Peyer's patch (tissue), 4 donors: ENCODE measurements around the gene SHOX. TPM values are rescaled to one million over a fixed set of nuclear protein-coding genes. Genes with fewer than 3 reads are reported as not detected.

Experiments
- DNase-seq, 3 donors: peaks; one replicate each; pipeline ENCODE4 v3.0.0-alpha.2; 2017 to 2019
- H3K27ac ChIP-seq, 4 donors: fragments of 200-600 bp; sonication (generic); one replicate each; pipeline ENCODE4 v1.5.1; 2016 to 2019
- H3K27me3 ChIP-seq, 2 donors: fragments of 200-600 bp; sonication (generic); one replicate each; pipeline ENCODE4 v1.5.1; 2019
- H3K36me3 ChIP-seq, 3 donors: fragments of 200-600 bp; sonication (generic); one replicate each; pipeline ENCODE4 v1.5.1; 2016 to 2019
- H3K4me1 ChIP-seq, 4 donors: fragments of 200-600 bp; sonication (generic); one replicate each; pipeline ENCODE4 v1.5.1; 2016 to 2019
- H3K4me3 ChIP-seq, 4 donors: fragments of 200-600 bp; sonication (generic); 1 replicate in 3 of 4; 2 replicates in 1 of 4; pipeline ENCODE4 v1.5.1; 2016 to 2019; ENCODE audit warnings: mild to moderate bottlenecking in 1 of 4
- H3K9me3 ChIP-seq, 4 donors: fragments of 200-600 bp; sonication (generic); one replicate each; pipeline ENCODE4 v1.5.1; 2016 to 2019; ENCODE audit warnings: mild to moderate bottlenecking in 1 of 4
- POLR2A ChIP-seq, 2 donors: fragments of 450-650 bp; IDR thresholded peaks; one replicate each; pipeline ENCODE4 v1.5.1; 2017; ENCODE audit warnings: antibody characterized with exemption in 2 of 2, mild to moderate bottlenecking in 2 of 2, moderate library complexity in 2 of 2
- total RNA-seq, 4 donors: library from RNA; depleted of rRNA; stranded (reverse); fragments of >200 nt; gene quantifications; one replicate each; pipeline ENCODE4 v1.1.0, GENCODE V29; 2016
- TF ChIP-seq, protein P1 (sequence below), 6 experiments: fragments of 450-650 bp in 4 of 6; fragments of 200-600 bp in 2 of 6; sonication (generic) in 1 of 6; IDR thresholded peaks; one replicate each; pipeline ENCODE4 v1.5.1; 2017 to 2019; ENCODE audit warnings: antibody characterized with exemption in 6 of 6, mild to moderate bottlenecking in 3 of 6, moderate library complexity in 1 of 6

SHOX gene
- total RNA-seq, 4 donors from 2014 or later: not detected

DNA sequence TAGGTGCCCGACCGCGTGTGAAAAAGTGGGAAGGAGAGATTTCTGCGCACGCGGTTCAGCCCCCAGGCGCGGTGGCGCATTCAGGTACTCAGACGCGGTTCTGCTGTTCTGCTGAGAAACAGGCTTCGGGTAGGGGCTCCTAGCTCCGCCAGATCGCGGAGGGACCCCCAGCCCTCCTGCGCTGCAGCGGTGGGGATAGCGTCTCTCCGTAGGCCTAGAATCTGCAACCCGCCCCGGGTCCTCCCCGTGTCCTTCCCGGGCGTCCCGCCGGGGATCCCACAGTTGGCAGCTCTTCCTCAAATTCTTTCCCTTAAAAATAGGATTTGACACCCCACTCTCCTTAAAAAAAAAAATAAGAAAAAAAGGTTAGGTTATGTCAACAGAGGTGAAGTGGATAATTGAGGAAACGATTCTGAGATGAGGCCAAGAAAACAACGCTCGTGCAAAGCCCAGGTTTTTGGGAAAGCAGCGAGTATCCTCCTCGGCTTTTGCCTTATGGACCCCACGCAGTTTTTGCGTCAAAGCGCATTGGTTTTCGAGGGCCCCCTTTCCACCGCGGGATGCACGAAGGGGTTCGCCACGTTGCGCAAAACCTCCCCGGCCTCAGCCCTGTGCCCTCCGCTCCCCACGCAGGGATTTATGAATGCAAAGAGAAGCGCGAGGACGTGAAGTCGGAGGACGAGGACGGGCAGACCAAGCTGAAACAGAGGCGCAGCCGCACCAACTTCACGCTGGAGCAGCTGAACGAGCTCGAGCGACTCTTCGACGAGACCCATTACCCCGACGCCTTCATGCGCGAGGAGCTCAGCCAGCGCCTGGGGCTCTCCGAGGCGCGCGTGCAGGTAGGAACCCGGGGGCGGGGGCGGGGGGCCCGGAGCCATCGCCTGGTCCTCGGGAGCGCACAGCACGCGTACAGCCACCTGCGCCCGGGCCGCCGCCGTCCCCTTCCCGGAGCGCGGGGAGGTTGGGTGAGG lies 3.7 kb downstream of the SHOX start:
- H3K9me3 ChIP-seq: no peaks in the 10 kb centered on the region
- H3K4me3 ChIP-seq: no peak overlapping the region
- TF ChIP-seq POLR2A (IDR thresholded peaks at IDR 0.05): no peak
- TF ChIP-seq, protein P1, sequence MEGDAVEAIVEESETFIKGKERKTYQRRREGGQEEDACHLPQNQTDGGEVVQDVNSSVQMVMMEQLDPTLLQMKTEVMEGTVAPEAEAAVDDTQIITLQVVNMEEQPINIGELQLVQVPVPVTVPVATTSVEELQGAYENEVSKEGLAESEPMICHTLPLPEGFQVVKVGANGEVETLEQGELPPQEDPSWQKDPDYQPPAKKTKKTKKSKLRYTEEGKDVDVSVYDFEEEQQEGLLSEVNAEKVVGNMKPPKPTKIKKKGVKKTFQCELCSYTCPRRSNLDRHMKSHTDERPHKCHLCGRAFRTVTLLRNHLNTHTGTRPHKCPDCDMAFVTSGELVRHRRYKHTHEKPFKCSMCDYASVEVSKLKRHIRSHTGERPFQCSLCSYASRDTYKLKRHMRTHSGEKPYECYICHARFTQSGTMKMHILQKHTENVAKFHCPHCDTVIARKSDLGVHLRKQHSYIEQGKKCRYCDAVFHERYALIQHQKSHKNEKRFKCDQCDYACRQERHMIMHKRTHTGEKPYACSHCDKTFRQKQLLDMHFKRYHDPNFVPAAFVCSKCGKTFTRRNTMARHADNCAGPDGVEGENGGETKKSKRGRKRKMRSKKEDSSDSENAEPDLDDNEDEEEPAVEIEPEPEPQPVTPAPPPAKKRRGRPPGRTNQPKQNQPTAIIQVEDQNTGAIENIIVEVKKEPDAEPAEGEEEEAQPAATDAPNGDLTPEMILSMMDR (IDR thresholded peaks at IDR 0.05): no peak
- H3K4me1 ChIP-seq: peaks cover 0 to 9% (median 0%) of the 10 kb centered on the region in 4 donors
- peaks cover 0 to 55% of the 10 kb centered on the region in 2 donors for H3K27me3 ChIP-seq
- DNase-seq: no peak
- H3K36me3 ChIP-seq: no peaks in the 10 kb centered on the region
- no peak overlapping the region for H3K27ac ChIP-seq

DNA sequence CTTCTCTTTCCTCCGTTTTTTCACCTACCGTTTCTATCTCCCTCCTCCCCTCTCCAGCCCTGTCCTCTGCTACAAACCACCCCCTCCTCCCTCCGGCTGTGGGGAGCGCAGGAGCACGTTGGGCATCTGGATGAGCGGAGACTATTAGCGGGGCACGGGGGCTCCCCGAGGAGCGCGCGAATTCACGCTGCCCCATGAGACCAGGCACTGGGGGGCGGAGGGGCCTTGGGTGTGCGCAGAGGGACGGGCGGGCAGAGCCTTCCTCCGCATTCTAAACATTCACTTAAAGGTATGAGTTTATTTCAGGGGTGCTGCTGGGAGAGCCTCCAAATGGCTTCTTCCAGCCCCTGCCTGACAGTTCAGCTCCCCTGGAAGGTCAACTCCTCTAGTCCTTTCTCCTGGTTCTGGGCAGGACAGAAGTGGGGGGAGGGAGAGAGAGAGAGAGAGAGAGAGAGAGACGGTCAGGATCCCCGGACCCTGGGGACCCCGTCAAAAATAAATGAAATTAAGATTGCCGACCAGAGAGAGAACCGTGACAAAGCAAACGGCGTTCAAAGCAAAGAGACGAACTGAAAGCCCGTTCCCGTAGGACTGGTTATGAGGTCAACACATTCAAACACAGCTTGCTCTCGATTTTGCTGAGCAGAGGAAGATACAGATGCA lies 5.0 kb downstream of the SHOX start:
- H3K4me1 ChIP-seq: peaks cover 0 to 9% (median 0%) of the 10 kb centered on the region in 4 donors
- TF ChIP-seq, protein P1 (IDR thresholded peaks at IDR 0.05): no peak
- TF ChIP-seq POLR2A (IDR thresholded peaks at IDR 0.05): no peak
- H3K36me3 ChIP-seq: no peaks in the 10 kb centered on the region
- no peak overlapping the region for H3K4me3 ChIP-seq
- H3K27me3 ChIP-seq: peaks cover 0 to 44% of the 10 kb centered on the region in 2 donors
- DNase-seq: no peak
- H3K27ac ChIP-seq: no peak overlapping the region
- H3K9me3 ChIP-seq: no peaks in the 10 kb centered on the region

GRCh38 chrX:636981-637659 lies 6.5 kb downstream of the SHOX start:
- peaks cover 0 to 32% of the 10 kb centered on the region in 2 donors for H3K27me3 ChIP-seq
- TF ChIP-seq POLR2A (IDR thresholded peaks at IDR 0.05): no peak
- TF ChIP-seq, protein P1 (IDR thresholded peaks at IDR 0.05): no peak
- H3K4me3 ChIP-seq: no peak overlapping the region
- H3K27ac ChIP-seq: no peak overlapping the region
- peaks cover 0 to 9% (median 0%) of the 10 kb centered on the region in 4 donors for H3K4me1 ChIP-seq
- H3K9me3 ChIP-seq: no peaks in the 10 kb centered on the region
- no peak for DNase-seq
- no peaks in the 10 kb centered on the region for H3K36me3 ChIP-seq

GRCh38 chrX:637660-638481 lies 7.3 kb downstream of the SHOX start:
- no peaks in the 10 kb centered on the region for H3K36me3 ChIP-seq
- peaks cover 0 to 29% of the 10 kb centered on the region in 2 donors for H3K27me3 ChIP-seq
- TF ChIP-seq POLR2A (IDR thresholded peaks at IDR 0.05): no peak
- TF ChIP-seq, protein P1 (IDR thresholded peaks at IDR 0.05): no peak
- H3K4me1 ChIP-seq: peaks cover 0 to 9% (median 0%) of the 10 kb centered on the region in 4 donors
- no peak for DNase-seq
- H3K27ac ChIP-seq: no peak overlapping the region
- H3K9me3 ChIP-seq: no peaks in the 10 kb centered on the region
- H3K4me3 ChIP-seq: no peak overlapping the region
